Fibroblast of the conjunctiva (primary cell): ENCODE measurements around the gene DNAJC5.
"Not testable (repeated sequence)": the region's sequence is repeated elsewhere in the genome, so short reads cannot be mapped to it uniquely, and the experiment has no call there.

Experiments used
- DNase-seq: peaks from one replicate; pipeline ENCODE4 v3.0.0-alpha.2; 2010; ENCODE audit warnings: low read depth

DNAJC5 gene

DNA sequence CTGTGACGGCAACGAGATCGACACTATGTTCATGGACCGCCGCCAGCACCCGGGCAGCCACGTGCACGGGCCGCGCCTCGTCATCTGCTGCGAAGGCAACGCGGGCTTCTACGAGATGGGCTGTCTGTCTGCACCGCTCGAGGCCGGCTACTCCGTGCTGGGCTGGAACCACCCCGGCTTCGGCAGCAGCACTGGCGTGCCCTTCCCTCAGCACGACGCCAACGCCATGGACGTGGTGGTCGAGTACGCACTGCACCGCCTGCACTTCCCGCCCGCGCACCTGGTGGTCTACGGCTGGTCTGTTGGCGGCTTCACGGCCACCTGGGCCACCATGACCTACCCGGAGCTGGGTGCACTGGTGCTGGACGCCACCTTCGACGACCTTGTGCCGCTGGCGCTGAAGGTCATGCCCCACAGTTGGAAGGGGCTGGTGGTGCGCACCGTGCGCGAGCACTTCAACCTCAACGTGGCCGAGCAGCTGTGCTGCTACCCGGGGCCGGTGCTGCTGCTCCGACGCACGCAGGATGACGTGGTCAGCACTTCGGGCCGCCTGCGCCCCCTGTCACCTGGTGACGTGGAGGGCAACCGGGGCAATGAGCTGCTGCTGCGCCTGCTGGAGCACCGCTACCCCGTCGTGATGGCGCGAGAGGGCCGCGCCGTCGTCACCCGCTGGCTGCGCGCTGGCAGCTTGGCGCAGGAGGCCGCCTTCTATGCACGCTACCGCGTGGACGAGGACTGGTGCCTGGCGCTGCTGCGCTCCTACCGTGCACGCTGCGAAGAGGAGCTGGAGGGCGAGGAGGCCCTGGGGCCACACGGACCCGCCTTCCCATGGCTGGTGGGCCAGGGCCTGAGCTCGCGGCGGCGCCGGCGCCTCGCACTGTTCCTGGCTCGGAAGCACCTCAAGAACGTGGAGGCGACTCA is 32.7 kb upstream of the DNAJC5 start:
- DNase-seq: no peak

- no peak for DNase-seq
Measured at GRCh38 chr20:63863021-63863797, 31.7 kb upstream of the DNAJC5 start.

- peak; percentile 53 for DNase-seq
Measured at GRCh38 chr20:63863798-63864544, 31.0 kb upstream of the DNAJC5 start.

GRCh38 chr20:63864545-63864977 is 30.4 kb upstream of the DNAJC5 start:
- no peak for DNase-seq

GRCh38 chr20:63864978-63865640 is 29.8 kb upstream of the DNAJC5 start, which contains the start of gene TPD52L2:
Gene TPD52L2, plus strand, starts transcription at chr20:63865270. Its CDS starts 96 bp downstream, at chr20:63865366.
- peak; percentile 94 for DNase-seq

DNA sequence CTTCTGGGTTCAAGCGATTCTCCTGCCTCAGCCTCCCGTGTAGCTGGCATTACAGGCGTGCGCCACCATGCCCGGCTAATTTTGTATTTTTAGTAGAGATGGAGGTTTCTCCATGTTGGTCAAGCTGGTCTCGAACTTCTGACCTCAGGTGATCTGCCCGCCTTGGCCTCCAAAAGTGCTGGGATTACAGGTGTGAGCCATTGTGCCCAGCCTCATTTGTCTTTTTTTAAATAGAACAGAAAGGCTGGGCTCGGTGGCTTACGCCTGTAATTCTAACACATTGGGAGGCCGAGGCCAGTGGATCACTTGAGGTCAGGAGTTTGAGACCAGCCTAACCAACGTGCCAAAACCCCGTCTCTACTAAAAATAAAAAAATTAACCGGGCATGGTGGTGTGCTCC is 27.9 kb upstream of the DNAJC5 start:
- not testable (repeated sequence) for DNase-seq

- no peak for DNase-seq
Measured at GRCh38 chr20:63868264-63868663, 26.7 kb upstream of the DNAJC5 start.

GRCh38 chr20:63873477-63873971 is 21.4 kb upstream of the DNAJC5 start:
- DNase-seq: no peak

GRCh38 chr20:63874241-63874640 is 20.7 kb upstream of the DNAJC5 start:
- not testable (repeated sequence) for DNase-seq

- no peak for DNase-seq
Measured at GRCh38 chr20:63876489-63877036, 18.4 kb upstream of the DNAJC5 start.

GRCh38 chr20:63877755-63878470 is 17.0 kb upstream of the DNAJC5 start:
- DNase-seq: no peak

GRCh38 chr20:63878899-63879663 is 15.8 kb upstream of the DNAJC5 start:
- DNase-seq: no peak

DNA sequence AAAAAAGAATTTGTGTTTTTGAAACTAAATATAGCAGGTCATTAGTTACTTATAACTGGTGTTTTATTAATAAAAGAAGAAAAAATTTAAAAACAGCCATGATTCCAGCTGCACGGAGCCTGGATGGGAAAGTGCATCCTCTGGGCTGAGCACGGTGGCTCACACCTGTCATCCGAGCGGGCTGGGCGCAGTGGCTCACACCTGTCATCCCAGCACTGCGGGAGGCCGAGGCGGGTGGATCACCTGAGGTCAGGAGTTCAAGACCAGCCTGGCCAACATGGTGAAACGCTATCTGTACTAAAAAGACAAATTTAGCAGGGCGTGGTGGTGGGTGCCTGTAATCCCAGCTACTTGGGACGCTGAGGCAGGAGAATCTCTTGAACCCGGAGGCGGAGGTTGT is 14.0 kb upstream of the DNAJC5 start:
- not testable (repeated sequence) for DNase-seq

DNA sequence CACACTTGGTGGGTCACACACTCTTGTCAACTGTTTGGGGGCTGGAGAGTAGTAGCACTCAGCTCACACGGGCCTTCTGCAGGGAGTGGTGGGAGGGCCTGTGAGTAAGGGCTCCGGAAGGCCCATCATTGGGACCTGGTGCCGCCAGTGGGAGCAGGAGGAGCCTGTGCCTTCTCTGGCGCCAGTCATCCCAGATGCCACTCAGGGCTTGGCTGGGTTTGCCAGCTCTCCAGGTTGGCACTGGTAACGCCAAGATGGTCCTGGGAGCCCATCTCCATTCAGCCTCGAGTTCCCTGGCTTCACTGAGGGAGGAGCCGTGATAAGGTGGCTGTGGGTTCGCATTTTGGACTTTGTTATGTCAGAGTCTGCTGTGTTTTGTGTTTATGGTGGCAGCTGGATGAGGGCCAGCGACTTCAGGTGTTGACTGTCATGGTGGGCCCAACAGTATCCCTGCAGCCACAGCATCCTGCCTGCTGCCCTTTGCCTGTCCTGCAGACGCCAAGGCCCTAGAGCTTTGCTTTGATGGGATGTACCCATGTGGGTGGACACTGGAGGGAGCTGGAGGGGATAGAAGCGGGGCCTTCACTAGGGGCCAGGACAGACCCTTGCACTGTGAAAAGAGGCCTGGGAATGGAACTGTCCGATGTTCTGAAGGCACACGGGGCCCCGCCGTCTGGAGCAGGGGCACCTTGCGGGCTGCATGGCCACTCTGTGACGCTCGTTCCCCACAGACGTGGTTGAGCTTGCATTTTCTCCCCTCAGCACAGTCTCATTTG is 13.3 kb upstream of the DNAJC5 start:
- no peak for DNase-seq

DNA sequence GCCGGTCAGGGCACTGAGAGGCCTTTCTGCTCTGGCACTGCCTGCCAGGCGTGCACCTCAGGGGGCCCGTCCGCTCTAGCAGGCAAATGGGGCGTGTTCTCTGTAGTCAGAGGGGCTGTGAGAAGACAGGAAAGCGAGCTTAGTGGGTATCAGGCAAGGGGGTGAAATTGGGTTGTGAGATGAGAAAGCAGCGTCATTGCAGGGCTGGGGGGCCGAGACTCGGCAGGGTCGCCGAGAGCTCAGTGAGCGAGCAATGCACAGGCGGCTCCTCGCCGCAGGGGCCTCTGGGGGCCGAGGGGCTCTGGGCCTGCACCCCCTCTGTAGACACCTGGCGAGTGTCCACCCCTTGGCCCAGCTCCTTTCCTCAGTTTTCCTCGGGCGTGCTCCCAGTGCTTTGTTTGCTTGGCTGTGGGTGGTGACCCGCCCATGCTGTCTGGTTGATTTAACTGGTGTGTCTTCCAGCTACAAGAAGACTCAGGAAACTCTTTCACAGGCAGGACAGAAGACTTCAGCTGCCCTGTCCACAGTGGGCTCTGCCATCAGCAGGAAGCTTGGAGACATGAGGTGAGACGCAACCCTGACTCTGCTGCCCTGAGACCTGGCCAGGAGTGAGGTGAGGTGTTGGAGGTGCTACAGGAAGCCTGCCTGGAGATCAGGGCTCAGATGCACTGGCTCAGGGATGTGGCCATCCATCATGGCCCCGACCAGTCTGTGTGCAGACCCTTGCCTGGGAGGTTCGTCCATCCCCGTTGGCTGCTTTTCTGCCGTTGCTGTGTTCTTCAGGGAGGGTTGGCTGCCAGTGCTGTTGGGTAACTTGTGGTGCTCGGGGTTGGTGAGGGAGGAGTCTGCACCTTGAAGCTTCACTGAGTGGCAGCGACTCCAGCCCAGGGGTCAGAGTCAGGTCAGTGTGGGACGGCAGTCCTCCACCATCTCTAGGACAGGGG is 12.4 kb upstream of the DNAJC5 start:
- no peak for DNase-seq

GRCh38 chr20:63883201-63883593 is 11.7 kb upstream of the DNAJC5 start:
- DNase-seq: no peak

- no peak for DNase-seq
Measured at GRCh38 chr20:63884506-63885263, 10.2 kb upstream of the DNAJC5 start.
